Common myeloid progenitor, CD34-positive (primary cell): ENCODE data around the gene SEMA4D.

Experiments
- CTCF ChIA-PET: fragments of 350-600 bp; sonication (Branson Sonifier 250); formaldehyde crosslinking; loops from one replicate; lab custom pipeline; 2021; ENCODE audit warnings: antibody characterized with exemption; lab: Charles Lee
- POLR2A ChIA-PET: fragments of 350-600 bp; sonication (Branson Sonifier 250); formaldehyde crosslinking; loops from one replicate; lab custom pipeline; 2021; ENCODE audit warnings: antibody characterized with exemption; lab: Charles Lee
- DNase-seq, 3 donors: peaks; one replicate each; pipeline versions ENCODE4 v3.0.0 to v3.0.0-alpha.2; 2013
- H3K27ac ChIP-seq, 2 experiments: 1 replicate in 1 of 2; 2 replicates in 1 of 2; pipeline ENCODE4 v1.7.0; 2013; ENCODE audit warnings: inconsistent platforms in 2 of 2, low read length in 2 of 2, mild to moderate bottlenecking in 2 of 2, low read depth in 1 of 2, moderate library complexity in 1 of 2; ENCODE audit not compliant: severe bottlenecking in 2 of 2, insufficient read depth in 1 of 2, poor library complexity in 1 of 2
- H3K27me3 ChIP-seq, 5 experiments: replicated peaks in 2 of 5; 1 replicate in 3 of 5; 2 replicates in 2 of 5; pipeline versions ENCODE4 v1.6.1 to v1.7.0; 2013; ENCODE audit warnings: low read length in 4 of 5, mild to moderate bottlenecking in 2 of 5, moderate library complexity in 2 of 5, inconsistent platforms in 1 of 5; ENCODE audit not compliant: insufficient read depth in 5 of 5, control insufficient read depth in 4 of 5
- H3K36me3 ChIP-seq, 4 experiments: 1 replicate in 2 of 4; 2 replicates in 2 of 4; pipeline versions ENCODE4 v1.6.1 to v1.7.0; 2013; ENCODE audit warnings: low read length in 3 of 4, control low read depth in 1 of 4, mild to moderate bottlenecking in 1 of 4; ENCODE audit not compliant: control insufficient read depth in 4 of 4, insufficient read depth in 4 of 4
- H3K4me1 ChIP-seq, 4 experiments: 1 replicate in 3 of 4; 2 replicates in 1 of 4; pipeline versions ENCODE4 v1.6.1 to v1.7.1; 2013; ENCODE audit warnings: low read length in 3 of 4, mild to moderate bottlenecking in 3 of 4, control low read depth in 1 of 4, inconsistent platforms in 1 of 4, moderate library complexity in 1 of 4; ENCODE audit not compliant: control insufficient read depth in 4 of 4, insufficient read depth in 4 of 4; ENCODE audit errors: control extremely low read depth in 1 of 4
- H3K4me3 ChIP-seq, 7 experiments: 1 replicate in 4 of 7; 2 replicates in 3 of 7; pipeline versions ENCODE4 v1.5.1 to v1.7.0; 2013; ENCODE audit warnings: mild to moderate bottlenecking in 7 of 7, low read length in 6 of 7, moderate library complexity in 6 of 7, inconsistent platforms in 2 of 7, low read depth in 2 of 7, control low read depth in 1 of 7; ENCODE audit not compliant: insufficient read depth in 4 of 7, control insufficient read depth in 1 of 7; ENCODE audit errors: extremely low read depth in 1 of 7
- H3K9me3 ChIP-seq, 5 experiments: 1 replicate in 4 of 5; 2 replicates in 1 of 5; pipeline versions ENCODE4 v1.6.1 to v1.7.1; 2013; ENCODE audit warnings: low read length in 4 of 5, mild to moderate bottlenecking in 2 of 5, inconsistent platforms in 1 of 5, low read depth in 1 of 5, moderate library complexity in 1 of 5; ENCODE audit not compliant: control insufficient read depth in 4 of 5, insufficient read depth in 2 of 5; ENCODE audit errors: control extremely low read depth in 1 of 5
- WGBS: methylation state at CpG from one replicate; pipeline ENCODE4 v1.1.5; 2013; ENCODE audit not compliant: insufficient coverage; 5-methylcytosine and 5-hydroxymethylcytosine counted together

Gene SEMA4D

DNA sequence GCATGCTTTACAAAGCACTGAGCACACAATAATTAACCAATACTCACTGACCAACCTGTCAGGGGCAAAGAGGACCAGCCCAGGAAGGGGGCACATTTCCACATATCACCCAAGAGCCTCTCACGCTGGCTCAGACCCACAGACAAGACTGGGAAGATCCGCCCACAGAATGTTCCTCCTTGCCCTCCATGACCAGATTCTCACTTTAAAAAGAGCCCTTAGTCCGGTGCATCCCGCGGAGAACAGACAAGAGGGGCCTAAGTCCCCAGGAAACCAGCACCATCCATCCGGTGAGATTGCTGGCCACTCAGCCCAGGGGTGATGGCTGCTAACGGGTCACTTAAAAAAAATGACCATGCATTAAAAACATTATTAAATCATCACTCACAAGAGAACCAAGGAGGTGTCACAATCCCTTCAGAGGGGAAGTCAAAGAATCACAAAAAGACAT, 32.9 kb downstream of the SEMA4D start:
- no peak overlapping the region for H3K27ac ChIP-seq
- WGBS, result 88% methylated on average over 6 of the region's 7 CpGs
- peaks cover 0 to 22% (median 0%) of the 10 kb centered on the region in 4 experiments for H3K36me3 ChIP-seq
- no peaks in the 10 kb centered on the region for H3K9me3 ChIP-seq
- H3K4me3 ChIP-seq, result peak overlapping the region in 1 of 7 experiments; percentile 67
- POLR2A ChIA-PET, result no interaction called here
- no peak for DNase-seq
- peaks cover 27 to 92% (median 67%) of the 10 kb centered on the region in 4 experiments for H3K4me1 ChIP-seq
- no peaks in the 10 kb centered on the region for H3K27me3 ChIP-seq
- CTCF ChIA-PET, result interaction anchor here (1.0 to 3.1 kb wide), 2 partner anchors 23 to 84 kb away, joined by 3 to 8 read pairs; no protein-coding TSS in a partner anchor

DNA sequence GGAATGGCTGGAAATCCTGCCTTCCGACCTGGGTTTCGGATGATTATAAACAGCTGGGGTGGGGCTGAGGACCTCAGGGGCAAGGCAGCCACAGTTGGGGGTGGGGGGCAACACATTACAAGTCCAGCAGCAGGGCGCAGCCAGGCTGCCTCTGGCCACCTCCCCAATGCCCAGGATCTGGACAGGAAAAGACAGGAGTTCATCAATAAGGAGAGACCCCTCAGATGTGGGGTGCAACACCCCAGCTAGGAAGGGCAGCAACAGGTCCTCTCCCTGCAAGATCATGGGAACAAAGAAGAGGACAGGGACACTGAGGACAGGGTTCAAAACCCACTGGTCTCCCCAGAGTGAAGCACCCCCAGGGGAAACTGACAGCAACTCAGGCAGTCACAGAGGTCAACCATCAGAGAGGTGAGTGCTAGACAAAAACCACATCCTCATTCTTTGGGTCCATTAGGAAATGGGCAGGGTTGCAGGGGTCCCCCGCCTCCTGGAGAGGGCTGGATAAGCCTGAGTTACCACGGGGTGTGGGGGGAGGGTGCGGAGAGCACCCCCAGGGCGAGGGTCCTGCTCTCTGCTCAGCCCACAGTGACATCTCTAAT, 33.5 kb downstream of the SEMA4D start:
- H3K27me3 ChIP-seq, result no peaks in the 10 kb centered on the region
- H3K27ac ChIP-seq, result peak overlapping the region in 1 of 2 experiments; percentile 55
- peaks cover 0 to 24% (median 0%) of the 10 kb centered on the region in 4 experiments for H3K36me3 ChIP-seq
- peak in 2 of 3 donors; percentile 58 to 74 for DNase-seq
- H3K4me3 ChIP-seq, result peak overlapping the region in 6 of 7 experiments; percentile 22 to 67 (median 46)
- CTCF ChIA-PET, result interaction anchor here (1.0 to 3.1 kb wide), 2 partner anchors 22 to 84 kb away, joined by 3 to 8 read pairs; no protein-coding TSS in a partner anchor
- no peaks in the 10 kb centered on the region for H3K9me3 ChIP-seq
- POLR2A ChIA-PET, result no interaction called here
- 0% methylated on average over 5 of the region's 7 CpGs for WGBS
- H3K4me1 ChIP-seq, result peaks cover 26 to 92% (median 71%) of the 10 kb centered on the region in 4 experiments

DNA sequence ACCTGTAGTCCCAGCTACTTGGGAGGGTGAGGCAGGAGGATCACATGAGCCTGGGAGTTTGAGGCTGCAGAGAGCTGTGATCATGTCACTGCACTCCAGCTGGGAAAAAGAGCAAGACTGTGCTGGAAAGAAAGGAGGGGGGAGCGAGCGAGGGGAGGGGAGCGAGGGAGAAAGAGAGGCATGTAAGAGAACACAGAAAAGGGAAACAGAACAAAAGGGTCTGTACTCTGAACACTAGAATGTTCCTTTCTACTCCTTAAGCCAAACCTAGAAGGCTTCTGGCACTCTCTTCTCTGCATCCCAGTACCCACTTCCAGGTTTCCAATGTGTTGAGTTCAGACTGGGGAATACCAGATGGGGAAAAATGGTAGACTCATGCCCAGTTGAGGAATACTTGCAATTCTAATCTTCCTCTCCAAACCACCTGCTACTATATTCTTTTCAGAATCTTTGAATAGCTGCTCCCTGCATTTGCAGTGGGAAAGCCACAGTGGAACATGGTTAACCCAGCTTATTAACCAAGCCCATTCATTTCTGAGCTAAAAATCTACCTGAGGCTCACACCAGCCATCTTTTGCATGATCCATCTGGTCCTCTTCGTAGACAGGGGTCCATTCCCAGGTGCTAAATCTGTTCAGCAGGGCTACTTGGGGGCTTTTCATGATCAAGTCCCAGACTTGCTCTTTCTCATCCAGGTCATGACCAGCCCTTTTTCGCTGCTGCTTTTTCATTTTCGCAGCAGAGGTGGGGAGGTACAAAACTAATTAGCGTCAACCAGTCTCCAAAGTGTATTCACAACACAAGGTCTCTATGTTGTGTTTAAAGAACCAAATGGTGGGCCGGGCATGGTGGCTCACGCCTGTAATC, 34.9 kb downstream of the SEMA4D start:
- no peak overlapping the region for H3K27ac ChIP-seq
- ChIA-PET POLR2A (no interaction called here), CTCF (interaction anchor here (1.0 to 3.1 kb wide), 6 partner anchors 8 to 86 kb away, joined by 3 to 11 read pairs (median 6); no protein-coding TSS in a partner anchor)
- no peaks in the 10 kb centered on the region for H3K27me3 ChIP-seq
- no peak overlapping the region for H3K4me3 ChIP-seq
- no peak for DNase-seq
- no peaks in the 10 kb centered on the region for H3K9me3 ChIP-seq
- WGBS, result 83% methylated on average over 5 of the region's 9 CpGs
- peaks cover 20 to 84% (median 70%) of the 10 kb centered on the region in 4 experiments for H3K4me1 ChIP-seq
- peaks cover 0 to 32% (median 4%) of the 10 kb centered on the region in 4 experiments for H3K36me3 ChIP-seq

DNA sequence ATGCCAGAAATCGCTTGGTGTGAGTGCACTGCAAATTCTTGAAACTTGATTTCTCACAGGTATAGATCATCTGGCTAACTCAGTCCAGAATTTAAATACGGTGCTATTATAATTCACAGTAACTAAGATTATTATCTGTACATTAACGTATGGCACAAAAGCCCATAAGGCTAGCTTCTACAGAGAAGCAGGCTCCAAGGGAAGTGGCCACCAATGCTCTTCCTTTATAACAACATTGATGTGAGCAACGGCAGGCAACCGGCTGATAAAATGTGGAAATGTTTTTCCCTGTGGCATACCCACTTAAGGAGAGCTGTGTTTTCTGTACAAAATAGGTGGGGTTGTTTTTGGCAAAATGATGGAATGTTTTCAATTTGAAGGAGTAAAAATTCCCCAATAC, 35.7 kb downstream of the SEMA4D start:
- peaks cover 20 to 81% (median 68%) of the 10 kb centered on the region in 4 experiments for H3K4me1 ChIP-seq
- H3K27ac ChIP-seq, result no peak overlapping the region
- WGBS, result 100% methylated on average over 1 of the region's 5 CpGs
- H3K27me3 ChIP-seq, result no peaks in the 10 kb centered on the region
- ChIA-PET POLR2A (no interaction called here), CTCF (interaction anchor here (0.7 to 2.3 kb wide), 7 partner anchors 9 to 87 kb away, joined by 3 to 11 read pairs (median 5); no protein-coding TSS in a partner anchor)
- H3K9me3 ChIP-seq, result no peaks in the 10 kb centered on the region
- H3K4me3 ChIP-seq, result peak overlapping the region in 1 of 7 experiments; percentile 16
- DNase-seq, result peak in 1 of 3 donors; percentile 49
- H3K36me3 ChIP-seq, result peaks cover 0 to 28% (median 5%) of the 10 kb centered on the region in 4 experiments

DNA sequence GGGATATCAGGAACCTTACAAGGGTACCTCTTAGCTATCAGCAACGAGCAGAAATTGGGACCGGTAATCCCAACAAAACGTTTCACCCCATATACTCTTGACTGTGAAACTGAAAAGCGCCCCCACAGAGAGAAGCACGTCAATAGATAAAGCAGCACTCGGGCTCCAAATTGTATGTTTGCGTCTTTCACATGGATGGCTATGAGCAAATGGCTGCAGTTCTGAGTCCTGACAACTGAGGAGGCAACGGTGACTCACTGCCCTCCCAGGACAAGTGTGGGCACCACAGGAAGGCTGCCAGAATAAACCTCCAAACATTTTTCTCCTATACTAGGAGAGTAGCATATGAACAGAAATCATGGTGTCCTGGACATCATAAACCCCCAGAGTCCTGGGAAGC, 36.6 kb downstream of the SEMA4D start:
- Histone ChIP-seq H3K36me3 (peaks cover 0 to 20% (median 5%) of the 10 kb centered on the region in 4 experiments), H3K27ac (no peak overlapping the region), H3K27me3 (no peaks in the 10 kb centered on the region), H3K4me1 (peaks cover 20 to 84% (median 73%) of the 10 kb centered on the region in 4 experiments), H3K4me3 (no peak overlapping the region), H3K9me3 (no peaks in the 10 kb centered on the region)
- ChIA-PET CTCF (interaction anchor here (0.9 to 2.3 kb wide), 4 partner anchors 18 to 88 kb away, joined by 3 to 11 read pairs (median 4); no protein-coding TSS in a partner anchor), POLR2A (no interaction called here)
- WGBS, result 80% methylated on average over 3 of the region's 8 CpGs
- peak in 2 of 3 donors; percentile 54 to 75 for DNase-seq

DNA sequence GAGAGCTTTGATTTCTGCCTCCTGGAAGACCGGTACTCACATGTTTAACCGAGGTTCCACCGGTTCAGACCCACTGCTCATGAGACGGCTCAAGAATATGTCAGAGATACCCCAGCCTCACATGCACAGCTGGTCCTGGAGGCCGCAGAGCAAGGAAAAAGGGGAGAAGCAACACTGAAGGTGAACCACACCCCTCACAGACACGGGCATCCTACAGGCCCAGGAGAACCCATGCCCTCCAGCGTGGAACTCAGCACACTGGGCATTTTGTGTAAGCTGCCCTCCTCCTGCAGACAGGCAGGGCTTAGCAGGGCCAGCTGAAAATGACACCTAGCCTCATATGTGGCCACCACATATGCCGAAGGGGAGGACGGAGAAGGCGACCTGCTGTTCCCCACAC, 37.4 kb downstream of the SEMA4D start:
- ChIA-PET POLR2A (no interaction called here), CTCF (interaction anchor here (0.7 to 2.3 kb wide), 4 partner anchors 31 to 88 kb away, joined by 3 to 11 read pairs (median 4); no protein-coding TSS in a partner anchor)
- Histone ChIP-seq H3K4me1 (peaks cover 19 to 84% (median 74%) of the 10 kb centered on the region in 4 experiments), H3K9me3 (no peaks in the 10 kb centered on the region), H3K36me3 (peaks cover 0 to 16% (median 5%) of the 10 kb centered on the region in 4 experiments), H3K4me3 (no peak overlapping the region), H3K27ac (no peak overlapping the region), H3K27me3 (no peaks in the 10 kb centered on the region)
- WGBS, result 96% methylated on average over 10 of the region's 10 CpGs
- DNase-seq, result no peak
